BE2C (cell line): ENCODE measurements around the gene ARHGEF1.

Source experiments
- DNase-seq: peaks from one replicate; pipeline ENCODE4 v3.0.0-alpha.2; 2020
- H3K27me3 ChIP-seq: fragments of 250-450 bp; sonication (Bioruptor Pico); 2 replicates; pipeline ENCODE4 v1.5.1; 2020; ENCODE audit warnings: mild to moderate bottlenecking
- H3K36me3 ChIP-seq: fragments of 250-450 bp; sonication (Bioruptor Pico); 2 replicates; pipeline ENCODE4 v1.5.1; 2020; ENCODE audit warnings: mild to moderate bottlenecking
- H3K4me1 ChIP-seq: fragments of 250-450 bp; sonication (Bioruptor Pico); 2 replicates; pipeline ENCODE4 v1.5.1; 2020
- H3K4me3 ChIP-seq: 2 replicates; pipeline ENCODE4 v1.5.1; 2011; ENCODE audit warnings: low read depth, low read length
- H3K9me3 ChIP-seq: fragments of 250-450 bp; sonication (Bioruptor Pico); 2 replicates; pipeline ENCODE4 v1.5.1; 2020
- CTCF ChIP-seq: IDR thresholded peaks from 2 replicates; pipeline ENCODE4 v1.5.1; 2012; ENCODE audit warnings: mild to moderate bottlenecking, low read depth, low read length

The ARHGEF1 gene

GRCh38 chr19:41866284-41866683 lies 16.7 kb upstream of the ARHGEF1 start:
- TF ChIP-seq CTCF = no peak
- Histone ChIP-seq H3K4me1 (no peaks in the 10 kb centered on the region; the same call in 1 of the 2 replicates), H3K4me3 (no peak overlapping the region), H3K27me3 (no peaks in the 10 kb centered on the region), H3K9me3 (no peaks in the 10 kb centered on the region), H3K36me3 (peaks cover 97% of the 10 kb centered on the region)
- no peak for DNase-seq

DNA sequence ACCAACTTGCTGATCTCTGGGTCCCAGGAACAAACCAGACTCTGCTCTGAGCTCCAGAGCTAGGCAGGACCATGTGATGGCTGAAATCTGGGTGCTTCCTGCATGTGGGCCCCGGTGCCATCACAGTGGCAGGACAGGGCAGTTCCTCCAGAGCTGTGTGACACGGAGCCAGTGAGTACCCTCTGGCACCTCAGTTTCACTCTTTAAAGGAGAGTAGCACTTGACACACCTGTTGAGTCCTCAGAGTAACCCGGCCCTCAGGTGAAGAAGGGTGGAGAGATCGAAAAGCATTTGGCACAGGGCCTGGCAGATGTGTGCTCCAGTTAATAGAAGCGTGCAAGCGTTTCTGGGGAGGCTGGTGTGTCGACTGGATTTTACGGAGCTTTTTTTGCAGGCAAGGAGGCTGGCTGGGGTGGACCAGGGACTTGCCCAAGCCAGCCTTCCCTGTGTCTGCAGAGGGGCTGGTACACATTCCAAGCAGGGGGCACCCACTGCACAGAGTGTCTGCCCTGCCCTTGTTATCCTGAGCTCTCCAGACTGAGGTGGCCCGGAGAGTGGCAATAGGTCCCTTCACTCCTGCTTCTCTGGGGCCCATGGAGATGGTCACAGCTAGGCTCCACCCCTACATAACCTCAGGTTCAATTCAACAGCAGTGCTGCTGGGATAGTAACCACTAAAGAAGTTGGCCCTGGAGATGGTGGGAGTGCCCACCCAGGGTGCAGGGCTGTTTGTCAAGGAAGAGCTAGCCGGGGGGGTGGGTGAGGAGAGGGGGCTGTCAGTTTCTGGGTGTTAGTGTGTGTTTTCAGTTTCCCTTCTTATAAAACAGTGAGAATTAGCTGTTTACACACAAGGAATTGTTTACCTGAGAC lies 14.6 kb upstream of the ARHGEF1 start:
- peaks cover 89% of the 10 kb centered on the region for H3K36me3 ChIP-seq
- H3K4me1 ChIP-seq = no peaks in the 10 kb centered on the region
- H3K27me3 ChIP-seq = no peaks in the 10 kb centered on the region
- H3K4me3 ChIP-seq = no peak overlapping the region
- H3K9me3 ChIP-seq = no peaks in the 10 kb centered on the region
- no peak for TF ChIP-seq CTCF
- DNase-seq = no peak

DNA sequence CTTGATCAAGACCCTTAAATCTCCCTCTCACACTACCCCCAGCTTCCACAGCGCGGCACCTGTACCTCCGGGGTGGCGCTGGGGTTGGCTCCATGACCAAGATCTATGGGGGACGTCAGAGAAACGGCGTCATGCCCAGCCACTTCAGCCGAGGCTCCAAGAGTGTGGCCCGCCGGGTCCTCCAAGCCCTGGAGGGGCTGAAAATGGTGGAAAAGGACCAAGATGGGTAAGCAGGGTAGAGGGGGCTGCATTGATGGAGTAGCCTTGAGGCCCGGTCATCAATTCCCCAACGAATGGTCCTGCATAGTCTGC lies 14.0 kb upstream of the ARHGEF1 start:
- Histone ChIP-seq H3K4me1 (no peaks in the 10 kb centered on the region), H3K9me3 (no peaks in the 10 kb centered on the region), H3K4me3 (no peak overlapping the region), H3K36me3 (peaks cover 83% of the 10 kb centered on the region), H3K27me3 (no peaks in the 10 kb centered on the region)
- DNase-seq = no peak
- TF ChIP-seq CTCF = no peak

- H3K4me3 ChIP-seq = no peak overlapping the region
- no peaks in the 10 kb centered on the region for H3K9me3 ChIP-seq
- no peak for DNase-seq
- H3K36me3 ChIP-seq = peaks cover 78% of the 10 kb centered on the region
- TF ChIP-seq CTCF = no peak
- no peaks in the 10 kb centered on the region for H3K27me3 ChIP-seq
- H3K4me1 ChIP-seq = no peaks in the 10 kb centered on the region
These were observed 13.5 kb upstream of the ARHGEF1 start for GRCh38 chr19:41869374-41869955.

DNA sequence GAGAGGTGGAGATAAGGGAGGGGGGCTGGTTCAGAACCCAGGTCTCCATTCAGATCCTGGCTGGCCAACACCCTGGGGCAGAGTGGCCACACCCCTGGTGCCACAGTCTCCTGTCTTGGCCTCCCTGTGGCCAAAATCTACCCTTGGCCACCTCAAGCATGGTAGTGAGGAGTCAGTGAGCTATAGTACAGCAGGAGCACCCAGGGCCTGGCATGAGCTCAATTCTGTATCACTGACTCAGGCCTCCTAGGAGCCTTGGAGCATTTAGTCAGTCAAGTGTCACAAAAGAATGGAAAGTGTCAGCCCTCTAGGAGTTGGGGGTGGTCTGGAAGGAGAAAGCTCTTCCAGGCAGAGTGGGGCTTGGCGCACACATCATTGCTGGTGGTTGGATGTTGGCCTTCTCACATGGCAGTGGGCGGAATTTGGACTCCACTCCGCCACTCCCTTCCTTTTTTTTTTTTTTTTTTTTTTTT lies 12.5 kb upstream of the ARHGEF1 start:
- DNase-seq = no peak
- no peaks in the 10 kb centered on the region for H3K9me3 ChIP-seq
- no peaks in the 10 kb centered on the region for H3K4me1 ChIP-seq
- peaks cover 68% of the 10 kb centered on the region for H3K36me3 ChIP-seq
- no peak for TF ChIP-seq CTCF
- no peaks in the 10 kb centered on the region for H3K27me3 ChIP-seq
- H3K4me3 ChIP-seq = no peak overlapping the region

- no peaks in the 10 kb centered on the region for H3K9me3 ChIP-seq
- TF ChIP-seq CTCF = no peak
- DNase-seq = no peak
- no peak overlapping the region for H3K4me3 ChIP-seq
- H3K4me1 ChIP-seq = no peaks in the 10 kb centered on the region
- H3K27me3 ChIP-seq = 0 out of 2 replicates have a peak, but pooled peaks cover 2% of the 10 kb centered on the region
- peaks cover 56% of the 10 kb centered on the region for H3K36me3 ChIP-seq
These were observed 11.2 kb upstream of the ARHGEF1 start for GRCh38 chr19:41871573-41872383.
